Raji (cell line): ENCODE results near the gene BPIFB3.

ENCODE experiments used
- POLR2A ChIP-seq: IDR thresholded peaks from 2 replicates; pipeline ENCODE4 v1.6.1; 2011; ENCODE audit warnings: low read depth, low read length, control low read depth; ENCODE audit not compliant: insufficient read depth

BPIFB3 gene

GRCh38 chr20:33037456-33037855 is 16.2 kb upstream of the BPIFB3 start:
- no peak for TF ChIP-seq POLR2A

GRCh38 chr20:33038243-33038642 is 15.5 kb upstream of the BPIFB3 start:
- TF ChIP-seq POLR2A: no peak

- TF ChIP-seq POLR2A: no peak
These were observed 11.3 kb upstream of the BPIFB3 start for GRCh38 chr20:33042430-33042829.

GRCh38 chr20:33042983-33043730 is 10.5 kb upstream of the BPIFB3 start:
- TF ChIP-seq POLR2A: no peak

GRCh38 chr20:33043731-33044181 is 9.9 kb upstream of the BPIFB3 start:
- no peak for TF ChIP-seq POLR2A

- no peak for TF ChIP-seq POLR2A
These were observed 7.3 kb upstream of the BPIFB3 start for GRCh38 chr20:33046412-33046811.

- no peak for TF ChIP-seq POLR2A
These were observed 2.4 kb upstream of the BPIFB3 start for GRCh38 chr20:33051333-33051732.

GRCh38 chr20:33054381-33054780 is 678 bp downstream of the BPIFB3 start:
- TF ChIP-seq POLR2A: no peak

- no peak for TF ChIP-seq POLR2A
These were observed 1.1 kb downstream of the BPIFB3 start for GRCh38 chr20:33054791-33055190.

- TF ChIP-seq POLR2A: no peak
These were observed 5.4 kb downstream of the BPIFB3 start for GRCh38 chr20:33059136-33059535.

- no peak for TF ChIP-seq POLR2A
These were observed 6.2 kb downstream of the BPIFB3 start for GRCh38 chr20:33059741-33060390.

GRCh38 chr20:33061658-33062028 is 7.9 kb downstream of the BPIFB3 start:
- TF ChIP-seq POLR2A: no peak

- TF ChIP-seq POLR2A: no peak
These were observed 8.6 kb downstream of the BPIFB3 start for GRCh38 chr20:33062105-33062824.

- TF ChIP-seq POLR2A: no peak
These were observed 9.1 kb downstream of the BPIFB3 start for GRCh38 chr20:33062825-33063149.

GRCh38 chr20:33063271-33063670 is 9.6 kb downstream of the BPIFB3 start:
- no peak for TF ChIP-seq POLR2A
